Measurements from ENCODE around the gene HAGHL.

- TF ChIP-seq CTCF (IDR thresholded peaks at IDR 0.05) = no peak
- no peak for TF ChIP-seq POLR2A (IDR thresholded peaks at IDR 0.05)
These were observed 10.1 kb upstream of the HAGHL start for GRCh38 chr16:716768-717325.

Measured in uterus (tissue), 2 donors.